ENCODE data around the gene BAHD1. TPM values are rescaled to one million over a fixed set of nuclear protein-coding genes. Genes with fewer than 3 reads are reported as not detected.

BAHD1 gene
- total and polyA plus RNA-seq, 11 donors: 7.8 to 28.4 (median 16.1) TPM

DNA sequence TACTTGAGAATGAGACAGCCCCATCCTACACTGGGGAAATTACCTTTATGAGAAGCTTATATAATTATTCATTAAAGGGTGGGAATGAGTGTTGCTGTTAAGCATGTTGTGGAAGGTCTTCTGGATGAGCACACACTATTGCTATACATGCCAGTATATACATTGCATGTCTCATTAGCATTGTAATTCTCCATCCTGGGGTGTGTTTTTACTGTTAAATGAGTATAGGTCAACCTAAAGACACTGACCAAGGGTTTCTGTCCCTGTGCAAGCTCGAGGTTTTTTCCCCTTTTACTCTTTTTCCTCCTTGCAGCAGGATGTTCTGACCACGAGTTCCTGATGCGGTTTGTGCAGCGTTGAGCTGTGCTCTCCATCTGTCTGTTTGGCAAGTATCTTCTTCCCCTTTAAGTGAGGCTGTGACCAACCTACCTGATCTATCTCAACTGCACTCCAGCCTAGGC is 42.3 kb upstream of the BAHD1 start:
- intact Hi-C loops (cut with DNase I): no loop called here
- peak in 3 of 4 donors; percentile 45 to 69 (median 53) for ATAC-seq

DNA sequence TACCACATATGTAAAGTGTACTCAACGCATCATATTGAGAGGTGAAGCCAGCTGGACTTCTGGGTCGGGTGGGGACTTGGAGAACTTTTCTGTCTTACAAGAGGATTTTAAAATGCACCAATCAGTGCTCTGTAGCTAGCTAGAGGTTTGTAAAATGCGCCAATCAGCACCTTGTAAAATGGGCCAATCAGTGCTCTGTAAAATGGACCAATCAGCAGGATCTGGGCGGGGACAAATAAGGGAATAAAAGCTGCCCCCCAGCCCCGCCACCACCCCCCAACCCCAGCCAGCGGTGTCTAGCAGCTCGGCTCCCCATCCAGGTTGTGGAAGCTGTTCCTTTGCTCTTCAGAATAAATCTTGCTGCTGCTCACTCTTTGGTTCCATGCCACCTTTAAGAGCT is 41.4 kb upstream of the BAHD1 start:
- H3K4me1 ChIP-seq: peaks cover 0 to 21% (median 0%) of the 10 kb centered on the region in 12 donors
- intact Hi-C loops (cut with DNase I): no loop called here

More for the DNA sequence above, 42.3 kb upstream of the BAHD1 start:
- peaks cover 0 to 10% (median 8%) of the 10 kb centered on the region in 9 donors for H3K36me3 ChIP-seq
- peaks cover 0 to 21% (median 0%) of the 10 kb centered on the region in 12 donors for H3K4me1 ChIP-seq
- DNase-seq: peak in 1 of 5 donors; percentile 36
- H3K4me3 ChIP-seq: no peak overlapping the region
- 63 to 78% (median 74%) methylated on average over 4 of the region's 4 CpGs for WGBS, 4 donors
- TF ChIP-seq, protein P1, sequence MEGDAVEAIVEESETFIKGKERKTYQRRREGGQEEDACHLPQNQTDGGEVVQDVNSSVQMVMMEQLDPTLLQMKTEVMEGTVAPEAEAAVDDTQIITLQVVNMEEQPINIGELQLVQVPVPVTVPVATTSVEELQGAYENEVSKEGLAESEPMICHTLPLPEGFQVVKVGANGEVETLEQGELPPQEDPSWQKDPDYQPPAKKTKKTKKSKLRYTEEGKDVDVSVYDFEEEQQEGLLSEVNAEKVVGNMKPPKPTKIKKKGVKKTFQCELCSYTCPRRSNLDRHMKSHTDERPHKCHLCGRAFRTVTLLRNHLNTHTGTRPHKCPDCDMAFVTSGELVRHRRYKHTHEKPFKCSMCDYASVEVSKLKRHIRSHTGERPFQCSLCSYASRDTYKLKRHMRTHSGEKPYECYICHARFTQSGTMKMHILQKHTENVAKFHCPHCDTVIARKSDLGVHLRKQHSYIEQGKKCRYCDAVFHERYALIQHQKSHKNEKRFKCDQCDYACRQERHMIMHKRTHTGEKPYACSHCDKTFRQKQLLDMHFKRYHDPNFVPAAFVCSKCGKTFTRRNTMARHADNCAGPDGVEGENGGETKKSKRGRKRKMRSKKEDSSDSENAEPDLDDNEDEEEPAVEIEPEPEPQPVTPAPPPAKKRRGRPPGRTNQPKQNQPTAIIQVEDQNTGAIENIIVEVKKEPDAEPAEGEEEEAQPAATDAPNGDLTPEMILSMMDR (IDR thresholded peaks at IDR 0.05): no peak
- TF ChIP-seq POLR2A (IDR thresholded peaks at IDR 0.05): no peak
- H3K27ac ChIP-seq: peak overlapping the region in 2 of 12 donors; percentile 18 to 58
- H3K27me3 ChIP-seq: no peaks in the 10 kb centered on the region
- no peaks in the 10 kb centered on the region for H3K9me3 ChIP-seq

DNA sequence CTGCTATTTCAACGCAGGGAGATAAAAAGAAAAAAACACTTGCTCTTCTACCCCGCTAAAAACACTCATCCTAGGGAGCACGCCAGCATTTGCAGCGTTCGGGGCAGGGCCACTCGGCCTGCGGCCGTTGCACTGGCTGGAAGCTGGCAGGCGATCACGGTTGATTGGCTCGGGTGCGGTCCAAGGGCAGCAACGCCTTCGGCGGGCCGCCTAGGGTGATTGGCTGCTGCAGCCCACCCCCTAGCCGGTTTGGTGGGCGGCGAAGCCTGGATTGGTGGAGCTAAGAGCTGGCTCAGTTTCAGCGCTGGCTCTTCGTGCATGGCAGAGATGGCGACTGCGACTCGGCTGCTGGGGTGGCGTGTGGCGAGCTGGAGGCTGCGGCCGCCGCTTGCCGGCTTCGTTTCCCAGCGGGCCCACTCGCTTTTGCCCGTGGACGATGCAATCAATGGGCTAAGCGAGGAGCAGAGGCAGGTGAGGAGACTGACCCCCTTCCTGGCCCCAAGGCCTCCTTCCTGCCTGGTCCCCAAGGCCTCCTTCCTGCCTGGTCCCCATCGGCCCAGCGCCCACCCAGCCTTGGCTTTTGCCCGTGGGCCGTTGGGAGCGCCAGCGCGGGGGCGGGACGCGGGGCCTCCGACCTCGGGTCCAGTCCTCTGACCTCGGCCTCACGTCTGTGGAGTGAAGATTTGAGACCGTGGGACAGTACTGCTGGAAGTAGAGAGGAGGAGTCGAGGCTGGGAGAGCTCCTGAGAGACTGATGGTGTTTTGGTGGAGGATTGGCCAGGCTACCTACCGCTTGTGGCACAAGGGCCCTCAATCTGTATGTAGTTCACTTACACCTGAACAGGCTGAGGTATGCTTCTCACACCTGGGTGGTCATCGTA is 35.0 kb upstream of the BAHD1 start, which contains the start of gene IVD:
IVD (plus strand) TSS at position 295 of the 881 bp plus-strand sequence; CDS start at position 328, 33 bp downstream.
- intact Hi-C loops (cut with DNase I): loop anchor here in 3 of 10 donors (2.0 to 10.0 kb wide), 3 partner anchors 23 to 361 kb away; partner anchors contain the start of gene KNSTRN (in 1 of the 3)
- TF ChIP-seq, protein P1 (IDR thresholded peaks at IDR 0.05): peak in 1 of 12 donors; percentile 6
- TF ChIP-seq POLR2A (IDR thresholded peaks at IDR 0.05): peak in 1 of 2 donors; percentile 81
- DNase-seq: peak; percentile 96 to 98 (median 98)
- H3K9me3 ChIP-seq: no peaks in the 10 kb centered on the region
- ATAC-seq: peak; percentile 100
- H3K4me1 ChIP-seq: peaks cover 0 to 31% (median 17%) of the 10 kb centered on the region in 12 donors
- WGBS, 4 donors: 1 to 2% (median 1%) methylated on average over 36 to 54 of the region's 54 CpGs
- H3K27ac ChIP-seq: peak within 1 kb of the TSS in 11 of 12 donors; percentile 57 to 85 (median 77)
- H3K36me3 ChIP-seq: peaks cover 0 to 34% (median 22%) of the 10 kb centered on the region in 9 donors
- H3K4me3 ChIP-seq: peak within 1 kb of the TSS; percentile 52 to 95 (median 74)
- H3K27me3 ChIP-seq: no peaks in the 10 kb centered on the region

More for the DNA sequence above, 41.4 kb upstream of the BAHD1 start:
- H3K27ac ChIP-seq: no peak overlapping the region
- no peak for ATAC-seq
- TF ChIP-seq, protein P1 (IDR thresholded peaks at IDR 0.05): no peak
- TF ChIP-seq POLR2A (IDR thresholded peaks at IDR 0.05): no peak
- no peaks in the 10 kb centered on the region for H3K27me3 ChIP-seq
- peaks cover 0 to under 1% (median 0%) of the 10 kb centered on the region in 9 donors for H3K36me3 ChIP-seq
- DNase-seq: no peak
- no peaks in the 10 kb centered on the region for H3K9me3 ChIP-seq
- WGBS, 4 donors: 82 to 94% (median 87%) methylated on average over 7 of the region's 7 CpGs
- H3K4me3 ChIP-seq: no peak overlapping the region
